Choroid plexus epithelial cell (primary cell): Measurements from ENCODE around the gene PLA2G6.
"Not testable (repeated sequence)": the region's sequence is repeated elsewhere in the genome, so short reads cannot be mapped to it uniquely, and the experiment has no call there.

ENCODE experiments used
- DNase-seq: peaks from one replicate; pipeline ENCODE4 v3.0.0-alpha.2; 2010; ENCODE audit warnings: low read depth
- H3K4me3 ChIP-seq: 2 replicates; pipeline ENCODE4 v1.5.1; 2011; ENCODE audit warnings: low read depth, mild to moderate bottlenecking, control low read depth, low read length, moderate library complexity
- CTCF ChIP-seq: conservative IDR thresholded peaks from 2 replicates; pipeline ENCODE4 v1.5.1; 2011; ENCODE audit warnings: low read depth, mild to moderate bottlenecking, control low read depth, inconsistent platforms, low read length, moderate library complexity

PLA2G6 gene

GRCh38 chr22:38151126-38151500, 30.5 kb downstream of the PLA2G6 start:
- no peak for TF ChIP-seq CTCF

GRCh38 chr22:38148245-38148644, 33.4 kb downstream of the PLA2G6 start:
- no peak for TF ChIP-seq CTCF
- DNase-seq, result peak; percentile 83
- H3K4me3 ChIP-seq, result no peak overlapping the region

More at GRCh38 chr22:38151126-38151500, 30.5 kb downstream of the PLA2G6 start:
- DNase-seq, result no peak
- no peak overlapping the region for H3K4me3 ChIP-seq

GRCh38 chr22:38146166-38146565, 35.5 kb downstream of the PLA2G6 start:
- DNase-seq, result not testable (repeated sequence)

GRCh38 chr22:38144025-38144405, 37.6 kb downstream of the PLA2G6 start:
- no peak for DNase-seq
- H3K4me3 ChIP-seq, result no peak overlapping the region
- peak; percentile 15 for TF ChIP-seq CTCF

More at GRCh38 chr22:38146166-38146565, 35.5 kb downstream of the PLA2G6 start:
- H3K4me3 ChIP-seq, result not testable (repeated sequence)

GRCh38 chr22:38142606-38143005, 39.0 kb downstream of the PLA2G6 start:
- DNase-seq, result no peak

GRCh38 chr22:38141217-38141973, 40.2 kb downstream of the PLA2G6 start:
- no peak for DNase-seq
- no peak for TF ChIP-seq CTCF
- no peak overlapping the region for H3K4me3 ChIP-seq

More at GRCh38 chr22:38142606-38143005, 39.0 kb downstream of the PLA2G6 start:
- no peak for TF ChIP-seq CTCF
- H3K4me3 ChIP-seq, result no peak overlapping the region

GRCh38 chr22:38139901-38140300, 41.7 kb downstream of the PLA2G6 start:
- H3K4me3 ChIP-seq, result no peak overlapping the region
- TF ChIP-seq CTCF, result no peak
- DNase-seq, result no peak
